ENCODE results near the gene AGRN.

The AGRN gene

DNA sequence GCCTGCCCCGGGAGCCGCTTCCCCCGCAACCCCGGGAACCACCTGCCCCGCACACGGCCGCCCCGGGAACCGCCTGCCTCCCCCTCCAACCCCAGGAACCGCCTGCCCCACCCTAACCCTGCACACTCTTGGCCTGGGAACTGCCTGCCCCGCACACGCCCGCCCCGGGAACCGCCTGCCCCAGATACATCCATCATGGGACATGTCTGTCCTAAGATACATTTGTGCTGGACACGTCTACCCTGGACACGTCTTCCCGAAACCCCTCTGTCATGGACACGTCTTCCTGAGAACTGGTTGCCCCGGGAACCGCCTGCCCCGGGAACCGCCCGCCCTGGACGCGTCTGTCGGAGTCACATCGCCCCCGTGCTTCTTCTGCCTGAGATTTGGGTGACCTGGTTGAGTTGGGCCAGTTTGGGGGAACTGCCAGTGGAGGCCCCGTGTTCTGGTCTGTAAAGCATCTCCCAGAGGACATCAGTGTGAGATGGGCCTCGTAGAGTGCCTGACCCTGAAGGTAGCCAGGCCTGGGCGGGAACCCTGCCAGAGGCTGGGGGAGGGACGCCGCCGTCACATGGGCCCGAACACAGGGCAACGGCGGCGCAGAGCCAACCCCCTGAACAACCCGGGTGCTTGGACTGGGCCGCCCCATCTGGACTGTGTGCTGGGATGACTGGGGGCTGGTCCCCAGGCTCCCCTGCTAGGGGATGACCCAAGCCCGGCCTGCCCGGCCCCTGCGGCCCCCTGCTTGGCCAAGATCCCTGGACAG lies 41.7 kb upstream of the AGRN start:
- CTCF ChIA-PET, result interaction anchor here (6.5 kb wide), 1 partner anchor 15 kb away, joined by 58 read pairs; no protein-coding TSS in a partner anchor
- H3K36me3 ChIP-seq (ENCODE audit: control insufficient read depth in 4 of 4, insufficient read depth in 4 of 4, low read length in 3 of 4), result no peaks in the 10 kb centered on the region
- POLR2A ChIA-PET, result no interaction called here
- H3K9me3 ChIP-seq (ENCODE audit: control extremely low read depth in 1 of 5, control insufficient read depth in 4 of 5, insufficient read depth in 2 of 5, low read depth in 1 of 5, low read length in 4 of 5), result no peaks in the 10 kb centered on the region
- H3K27ac ChIP-seq (ENCODE audit: insufficient read depth in 1 of 2, low read depth in 1 of 2, low read length in 2 of 2, poor library complexity in 1 of 2, severe bottlenecking in 2 of 2), result no peak overlapping the region
- H3K27me3 ChIP-seq (replicated peaks in 2 of 5; ENCODE audit: control insufficient read depth in 4 of 5, insufficient read depth in 5 of 5, low read length in 4 of 5), result peaks cover 0 to 40% (median 3%) of the 10 kb centered on the region in 5 experiments
- peak in 1 of 3 donors; percentile 27 for DNase-seq
- H3K4me1 ChIP-seq (ENCODE audit: control extremely low read depth in 1 of 4, control insufficient read depth in 4 of 4, insufficient read depth in 4 of 4, low read length in 3 of 4), result peaks cover 0 to 8% (median 7%) of the 10 kb centered on the region in 4 experiments
- WGBS (ENCODE audit: insufficient coverage), result 95% methylated on average over 24 of the region's 44 CpGs
- no peak overlapping the region for H3K4me3 ChIP-seq (ENCODE audit: control insufficient read depth in 1 of 7, extremely low read depth in 1 of 7, insufficient read depth in 4 of 7, low read depth in 2 of 7, low read length in 6 of 7)

DNA sequence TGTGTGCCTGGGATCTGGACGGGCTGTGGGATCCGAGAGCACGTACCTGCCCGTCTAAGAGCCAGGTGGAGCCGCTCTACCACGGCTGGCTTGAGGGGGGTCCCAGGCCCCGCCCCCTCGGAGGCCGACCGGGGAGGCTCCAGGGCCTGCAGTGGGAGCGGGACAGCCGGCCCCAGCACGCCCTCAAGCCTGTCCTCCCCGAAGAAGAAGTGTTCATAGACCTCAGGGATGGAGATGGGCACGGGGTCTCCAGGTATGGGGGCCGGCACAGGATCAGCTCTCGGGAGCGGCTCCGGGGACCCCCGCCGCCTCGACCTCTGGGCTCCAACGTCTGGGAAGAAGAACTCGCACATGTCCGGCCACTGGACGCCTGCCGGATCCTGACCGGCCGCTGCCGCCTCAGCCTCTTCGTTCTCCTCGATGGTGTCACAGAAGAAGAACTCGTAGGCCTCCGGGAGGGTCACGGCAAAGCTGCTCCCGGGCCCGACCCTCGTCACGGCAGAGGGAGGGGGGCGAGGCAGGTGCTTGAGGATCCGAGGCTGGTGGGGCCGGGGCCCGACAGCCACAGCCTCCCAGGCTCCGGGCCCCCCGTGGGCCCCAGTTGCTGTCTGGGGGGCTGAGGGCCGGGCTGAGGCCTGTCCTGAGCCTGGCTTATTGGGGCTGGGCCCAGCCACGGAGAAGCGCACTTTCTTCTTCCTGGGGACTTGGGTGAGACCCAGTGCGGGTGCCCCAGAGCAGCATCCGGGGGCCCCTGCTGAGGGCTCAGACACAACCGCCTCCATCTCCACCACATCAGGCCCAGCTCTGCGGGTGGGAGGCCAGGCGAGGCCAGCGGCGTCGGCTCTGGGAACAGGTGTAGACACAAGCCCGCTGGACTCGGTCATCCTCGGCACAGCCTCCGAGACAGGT lies 40.8 kb upstream of the AGRN start:
- no peak overlapping the region for H3K4me3 ChIP-seq (ENCODE audit: control insufficient read depth in 1 of 7, extremely low read depth in 1 of 7, insufficient read depth in 4 of 7, low read depth in 2 of 7, low read length in 6 of 7)
- H3K9me3 ChIP-seq (ENCODE audit: control extremely low read depth in 1 of 5, control insufficient read depth in 4 of 5, insufficient read depth in 2 of 5, low read depth in 1 of 5, low read length in 4 of 5), result no peaks in the 10 kb centered on the region
- peaks cover 0 to 42% (median 2%) of the 10 kb centered on the region in 5 experiments for H3K27me3 ChIP-seq (replicated peaks in 2 of 5; ENCODE audit: control insufficient read depth in 4 of 5, insufficient read depth in 5 of 5, low read length in 4 of 5)
- 94% methylated on average over 53 of the region's 60 CpGs for WGBS (ENCODE audit: insufficient coverage)
- H3K27ac ChIP-seq (ENCODE audit: insufficient read depth in 1 of 2, low read depth in 1 of 2, low read length in 2 of 2, poor library complexity in 1 of 2, severe bottlenecking in 2 of 2), result no peak overlapping the region
- H3K4me1 ChIP-seq (ENCODE audit: control extremely low read depth in 1 of 4, control insufficient read depth in 4 of 4, insufficient read depth in 4 of 4, low read length in 3 of 4), result peaks cover 0 to 8% (median 7%) of the 10 kb centered on the region in 4 experiments
- CTCF ChIA-PET, result interaction anchor here (6.5 kb wide), 1 partner anchor 14 kb away, joined by 58 read pairs; no protein-coding TSS in a partner anchor
- no peak for DNase-seq
- POLR2A ChIA-PET, result interaction anchor here (0.6 kb wide), 1 partner anchor 1070 kb away, joined by 3 read pairs; no protein-coding TSS in a partner anchor
- no peaks in the 10 kb centered on the region for H3K36me3 ChIP-seq (ENCODE audit: control insufficient read depth in 4 of 4, insufficient read depth in 4 of 4, low read length in 3 of 4)

- 96% methylated on average over 9 of the region's 9 CpGs for WGBS (ENCODE audit: insufficient coverage)
- Histone ChIP-seq H3K27me3 (replicated peaks in 2 of 5; ENCODE audit: control insufficient read depth in 4 of 5, insufficient read depth in 5 of 5, low read length in 4 of 5) (peaks cover 0 to 39% (median 2%) of the 10 kb centered on the region in 5 experiments), H3K9me3 (ENCODE audit: control extremely low read depth in 1 of 5, control insufficient read depth in 4 of 5, insufficient read depth in 2 of 5, low read depth in 1 of 5, low read length in 4 of 5) (no peaks in the 10 kb centered on the region), H3K36me3 (ENCODE audit: control insufficient read depth in 4 of 4, insufficient read depth in 4 of 4, low read length in 3 of 4) (no peaks in the 10 kb centered on the region), H3K27ac (ENCODE audit: insufficient read depth in 1 of 2, low read depth in 1 of 2, low read length in 2 of 2, poor library complexity in 1 of 2, severe bottlenecking in 2 of 2) (no peak overlapping the region), H3K4me1 (ENCODE audit: control extremely low read depth in 1 of 4, control insufficient read depth in 4 of 4, insufficient read depth in 4 of 4, low read length in 3 of 4) (peaks cover 0 to 10% (median 7%) of the 10 kb centered on the region in 4 experiments), H3K4me3 (ENCODE audit: control insufficient read depth in 1 of 7, extremely low read depth in 1 of 7, insufficient read depth in 4 of 7, low read depth in 2 of 7, low read length in 6 of 7) (no peak overlapping the region)
- DNase-seq, result no peak
- CTCF ChIA-PET, result interaction anchor here (6.5 kb wide), 1 partner anchor 13 kb away, joined by 58 read pairs; no protein-coding TSS in a partner anchor
- POLR2A ChIA-PET, result interaction anchor here (0.6 kb wide), 1 partner anchor 1070 kb away, joined by 3 read pairs; no protein-coding TSS in a partner anchor
These were observed 40.2 kb upstream of the AGRN start for GRCh38 chr1:979744-980072.

- WGBS (ENCODE audit: insufficient coverage), result 92% methylated on average over 11 of the region's 13 CpGs
- POLR2A ChIA-PET, result no interaction called here
- Histone ChIP-seq H3K4me3 (ENCODE audit: control insufficient read depth in 1 of 7, extremely low read depth in 1 of 7, insufficient read depth in 4 of 7, low read depth in 2 of 7, low read length in 6 of 7) (no peak overlapping the region), H3K36me3 (ENCODE audit: control insufficient read depth in 4 of 4, insufficient read depth in 4 of 4, low read length in 3 of 4) (no peaks in the 10 kb centered on the region), H3K27ac (ENCODE audit: insufficient read depth in 1 of 2, low read depth in 1 of 2, low read length in 2 of 2, poor library complexity in 1 of 2, severe bottlenecking in 2 of 2) (no peak overlapping the region), H3K9me3 (ENCODE audit: control extremely low read depth in 1 of 5, control insufficient read depth in 4 of 5, insufficient read depth in 2 of 5, low read depth in 1 of 5, low read length in 4 of 5) (no peaks in the 10 kb centered on the region), H3K4me1 (ENCODE audit: control extremely low read depth in 1 of 4, control insufficient read depth in 4 of 4, insufficient read depth in 4 of 4, low read length in 3 of 4) (peaks cover 0 to 10% (median 7%) of the 10 kb centered on the region in 4 experiments), H3K27me3 (replicated peaks in 2 of 5; ENCODE audit: control insufficient read depth in 4 of 5, insufficient read depth in 5 of 5, low read length in 4 of 5) (peaks cover 0 to 40% (median 4%) of the 10 kb centered on the region in 5 experiments)
- CTCF ChIA-PET, result interaction anchor here (0.9 to 6.5 kb wide), 5 partner anchors 13 to 83 kb away, joined by 3 to 58 read pairs (median 5); no protein-coding TSS in a partner anchor
- no peak for DNase-seq
These were observed 39.8 kb upstream of the AGRN start for GRCh38 chr1:980137-980571.

DNA sequence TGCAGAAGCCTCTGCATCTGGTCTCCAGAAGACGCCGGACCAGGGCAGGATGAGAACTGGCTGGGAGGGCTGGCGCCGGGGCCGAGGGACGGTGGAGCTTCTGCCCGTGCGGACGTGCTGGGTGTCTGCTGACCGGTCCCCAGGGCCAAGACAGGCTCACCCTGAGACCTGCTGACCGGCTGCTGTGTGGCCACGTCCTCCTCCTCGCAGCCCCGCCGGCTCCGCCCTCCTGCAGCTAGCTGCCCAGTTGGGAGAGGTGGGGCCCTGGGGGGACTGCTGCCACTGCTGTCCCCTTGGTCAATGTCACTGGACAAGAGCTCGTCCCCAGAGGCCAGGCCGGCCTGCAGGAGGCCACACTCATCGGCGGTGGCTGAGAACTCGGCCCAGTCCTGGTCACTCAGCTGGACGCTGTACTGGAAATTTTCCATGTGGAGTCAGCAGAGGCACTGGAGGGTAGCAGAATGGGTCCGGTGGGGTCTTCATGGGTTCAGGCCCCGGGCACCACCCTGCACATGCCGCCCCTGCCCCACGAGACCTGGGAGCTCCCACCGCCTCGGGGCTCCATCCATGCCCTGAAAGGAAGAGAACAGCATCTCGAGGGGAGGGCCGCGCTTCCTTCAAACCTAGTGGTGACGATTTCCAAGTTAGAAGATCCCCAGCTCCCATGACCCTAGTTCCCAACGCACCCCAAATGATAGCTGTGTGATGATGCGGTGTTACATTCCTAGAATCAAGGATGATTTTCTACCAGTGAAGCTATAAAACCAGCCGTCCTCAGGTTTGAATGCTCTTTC lies 39.1 kb upstream of the AGRN start:
- ChIA-PET CTCF (interaction anchor here (0.9 to 6.5 kb wide), 8 partner anchors 12 to 82 kb away, joined by 3 to 58 read pairs (median 5); partner anchors contain the start of gene ISG15), POLR2A (interaction anchor here (0.9 kb wide), 1 partner anchor 14 kb away, joined by 3 read pairs; no protein-coding TSS in a partner anchor)
- DNase-seq, result no peak
- 86% methylated on average over 32 of the region's 35 CpGs for WGBS (ENCODE audit: insufficient coverage)
- Histone ChIP-seq H3K4me1 (ENCODE audit: control extremely low read depth in 1 of 4, control insufficient read depth in 4 of 4, insufficient read depth in 4 of 4, low read length in 3 of 4) (peaks cover 0 to 8% (median 6%) of the 10 kb centered on the region in 4 experiments), H3K9me3 (ENCODE audit: control extremely low read depth in 1 of 5, control insufficient read depth in 4 of 5, insufficient read depth in 2 of 5, low read depth in 1 of 5, low read length in 4 of 5) (no peaks in the 10 kb centered on the region), H3K27me3 (replicated peaks in 2 of 5; ENCODE audit: control insufficient read depth in 4 of 5, insufficient read depth in 5 of 5, low read length in 4 of 5) (peaks cover 0 to 40% (median 9%) of the 10 kb centered on the region in 5 experiments), H3K27ac (ENCODE audit: insufficient read depth in 1 of 2, low read depth in 1 of 2, low read length in 2 of 2, poor library complexity in 1 of 2, severe bottlenecking in 2 of 2) (no peak overlapping the region), H3K36me3 (ENCODE audit: control insufficient read depth in 4 of 4, insufficient read depth in 4 of 4, low read length in 3 of 4) (no peaks in the 10 kb centered on the region), H3K4me3 (ENCODE audit: control insufficient read depth in 1 of 7, extremely low read depth in 1 of 7, insufficient read depth in 4 of 7, low read depth in 2 of 7, low read length in 6 of 7) (no peak overlapping the region)

- DNase-seq, result no peak
- WGBS (ENCODE audit: insufficient coverage), result 92% methylated on average over 18 of the region's 21 CpGs
- CTCF ChIA-PET, result interaction anchor here (1.2 to 6.5 kb wide), 7 partner anchors 11 to 81 kb away, joined by 3 to 58 read pairs (median 6); partner anchors contain the start of genes AGRN and ISG15
- Histone ChIP-seq H3K27me3 (replicated peaks in 2 of 5; ENCODE audit: control insufficient read depth in 4 of 5, insufficient read depth in 5 of 5, low read length in 4 of 5) (peaks cover 0 to 43% (median 10%) of the 10 kb centered on the region in 5 experiments), H3K9me3 (ENCODE audit: control extremely low read depth in 1 of 5, control insufficient read depth in 4 of 5, insufficient read depth in 2 of 5, low read depth in 1 of 5, low read length in 4 of 5) (no peaks in the 10 kb centered on the region), H3K36me3 (ENCODE audit: control insufficient read depth in 4 of 4, insufficient read depth in 4 of 4, low read length in 3 of 4) (no peaks in the 10 kb centered on the region), H3K4me1 (ENCODE audit: control extremely low read depth in 1 of 4, control insufficient read depth in 4 of 4, insufficient read depth in 4 of 4, low read length in 3 of 4) (peaks cover 0 to 1% (median 0%) of the 10 kb centered on the region in 4 experiments), H3K27ac (ENCODE audit: insufficient read depth in 1 of 2, low read depth in 1 of 2, low read length in 2 of 2, poor library complexity in 1 of 2, severe bottlenecking in 2 of 2) (no peak overlapping the region), H3K4me3 (ENCODE audit: control insufficient read depth in 1 of 7, extremely low read depth in 1 of 7, insufficient read depth in 4 of 7, low read depth in 2 of 7, low read length in 6 of 7) (no peak overlapping the region)
- POLR2A ChIA-PET, result interaction anchor here (0.9 kb wide), 1 partner anchor 14 kb away, joined by 3 read pairs; no protein-coding TSS in a partner anchor
These were observed 38.4 kb upstream of the AGRN start for GRCh38 chr1:981491-981954.
